Ramos (cell line): Measurements from ENCODE around the gene ZNF318.
"Not testable (repeated sequence)": the region's sequence is repeated elsewhere in the genome, so short reads cannot be mapped to it uniquely, and the experiment has no call there.

ENCODE experiments used
- in situ Hi-C: fragments of 300-500 bp; cut with MboI; formaldehyde crosslinking; loops from one replicate; pipeline ENCODE4 v1.14.3; 2022; ENCODE audit warnings: low sequenced_read_pairs; ENCODE audit not compliant: unreplicated experiment

ZNF318 gene

DNA sequence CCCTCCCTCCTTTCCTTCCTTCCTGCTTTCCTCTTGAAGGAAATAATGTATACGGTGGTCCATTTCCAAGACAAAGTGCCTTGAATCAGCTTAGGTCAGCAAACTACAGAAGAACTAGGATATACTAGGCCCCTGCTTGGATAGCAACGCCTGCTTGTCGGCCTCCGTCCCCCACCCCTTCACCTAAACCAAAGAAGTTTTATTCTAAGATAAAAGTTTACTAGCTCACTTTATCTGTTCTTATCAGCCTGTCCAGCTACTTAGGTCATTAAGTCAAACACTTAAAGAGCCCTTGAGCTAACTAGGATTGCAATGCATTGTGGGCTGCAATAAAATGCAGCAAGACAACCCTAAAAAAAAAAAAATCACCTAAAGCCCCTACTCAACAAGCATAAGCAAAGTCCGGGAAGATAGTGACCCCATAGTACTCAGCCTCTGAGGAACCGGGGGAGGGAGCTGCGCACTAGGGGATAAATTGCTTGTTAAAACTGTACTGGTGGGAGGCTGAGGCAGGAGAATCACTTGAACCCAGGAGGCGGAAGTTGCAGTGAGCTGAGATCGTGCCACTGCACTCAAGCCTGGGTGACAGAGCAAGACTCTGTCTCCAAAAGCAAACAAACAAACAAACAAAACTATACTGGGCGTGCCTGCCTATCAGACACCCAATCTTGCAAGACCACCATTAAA lies 21.4 kb upstream of the ZNF318 start:
- in situ Hi-C loops = not testable (repeated sequence)

DNA sequence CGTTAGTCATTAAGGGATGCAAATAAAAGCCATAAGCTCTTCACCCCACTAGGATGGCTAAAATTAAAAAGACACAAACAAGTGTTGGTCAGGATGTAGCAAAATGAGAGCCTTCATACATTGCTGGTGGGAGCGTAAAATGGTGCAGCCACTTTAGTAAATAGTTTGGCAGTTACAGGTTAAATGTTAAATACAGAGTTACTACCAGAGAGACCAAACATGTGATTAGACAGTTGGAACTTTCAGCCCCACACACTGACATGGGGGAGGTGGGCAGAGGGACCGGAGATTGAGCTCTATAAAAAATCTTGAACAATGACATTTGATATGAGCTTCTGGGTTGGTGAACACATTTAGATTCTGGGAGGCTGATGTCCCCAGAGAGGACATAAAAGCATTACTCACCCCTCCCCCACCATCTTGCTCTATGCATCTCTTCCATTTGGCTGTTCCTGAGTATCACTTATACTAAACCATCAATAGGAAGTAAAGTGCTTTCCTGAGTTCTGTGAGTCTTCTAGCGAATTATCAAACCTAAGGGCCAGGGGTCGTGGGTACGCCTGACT lies 20.4 kb upstream of the ZNF318 start:
- in situ Hi-C loops = no loop called here

DNA sequence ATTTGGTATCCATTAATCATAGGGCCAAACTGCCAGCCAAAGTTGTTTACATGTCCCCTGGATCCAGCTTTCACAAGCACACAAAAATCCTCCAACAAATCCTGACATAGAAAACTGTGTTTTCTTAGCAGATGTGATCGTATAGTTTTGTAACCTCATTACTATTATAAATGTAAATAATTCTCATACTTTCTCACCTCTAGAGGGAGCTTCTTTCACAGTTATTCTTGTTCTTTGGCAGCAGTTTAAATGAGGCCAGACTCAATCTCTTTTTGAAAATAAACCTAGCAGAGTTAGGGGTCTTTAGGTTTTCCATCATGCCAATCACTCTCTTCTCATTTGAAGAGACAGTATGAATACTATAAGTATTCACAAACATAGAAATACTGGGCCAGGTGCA lies 17.0 kb upstream of the ZNF318 start:
- in situ Hi-C loops = no loop called here

DNA sequence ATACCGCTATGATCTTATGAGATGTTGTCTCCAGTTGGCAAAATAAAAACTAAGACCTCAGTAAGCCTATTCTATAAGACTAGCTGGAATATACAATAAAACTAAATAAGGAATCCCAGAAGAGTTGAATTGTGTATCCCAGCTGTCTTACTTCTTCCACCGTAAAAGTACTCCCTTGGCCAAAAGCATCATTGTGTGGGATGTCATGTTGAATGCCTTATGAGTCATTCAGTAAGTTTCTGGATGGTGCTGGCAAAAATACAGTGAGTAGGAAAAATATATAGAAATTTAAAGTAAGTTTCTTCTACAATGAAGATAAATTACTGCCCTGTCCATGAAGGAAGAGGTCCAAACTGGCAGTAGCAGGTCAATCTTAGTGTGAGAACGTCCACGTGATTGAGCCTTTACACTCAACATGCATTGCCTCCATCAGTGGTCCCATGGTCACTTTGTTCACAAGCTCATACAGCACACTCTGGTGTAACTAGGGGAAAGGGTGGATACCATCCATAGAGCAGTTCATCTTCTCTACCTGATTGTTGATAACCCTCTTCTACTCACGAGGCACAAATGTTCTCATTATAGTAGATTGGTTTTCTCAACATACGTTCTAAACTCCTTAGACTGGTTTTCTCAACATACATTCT lies 13.7 kb upstream of the ZNF318 start:
- in situ Hi-C loops = no loop called here

DNA sequence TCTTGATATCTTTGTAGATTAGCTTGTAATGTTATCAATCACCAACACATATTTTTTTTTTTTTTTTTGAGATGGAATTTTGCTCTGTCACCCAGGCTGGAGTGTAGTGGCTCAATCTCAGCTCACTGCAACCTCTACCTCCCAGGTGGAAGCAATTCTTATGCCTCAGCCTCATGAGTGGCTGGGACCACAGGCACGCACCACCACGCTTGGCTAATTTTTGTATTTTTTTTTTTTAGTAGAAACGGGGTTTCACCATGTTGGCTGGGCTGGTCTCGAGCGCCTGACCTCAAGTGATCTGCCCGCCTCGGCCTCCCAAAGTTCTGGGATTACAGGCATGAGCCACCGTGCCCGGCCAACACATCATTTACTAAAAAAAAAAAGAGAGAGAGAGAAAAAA lies 11.4 kb upstream of the ZNF318 start:
- in situ Hi-C loops = not testable (repeated sequence)

DNA sequence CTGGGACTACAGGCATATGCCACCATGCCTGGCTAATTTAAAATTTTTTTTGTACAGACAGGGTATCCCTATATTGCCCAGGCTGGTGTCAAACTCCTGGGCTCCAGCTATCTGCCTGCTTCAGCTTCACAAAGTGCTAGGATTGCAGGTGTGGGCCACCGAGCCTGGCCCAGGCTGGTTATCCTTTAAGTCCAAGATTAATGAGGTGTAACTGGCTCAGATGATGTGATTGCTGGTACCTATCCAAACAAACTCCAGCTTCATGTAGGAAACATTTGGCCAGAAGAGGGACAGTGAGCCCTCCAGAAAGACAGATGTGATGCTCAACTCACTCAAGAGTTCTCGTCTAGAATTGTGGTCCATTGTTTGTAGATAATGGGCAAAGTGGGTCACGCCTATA lies 9.2 kb upstream of the ZNF318 start:
- in situ Hi-C loops = no loop called here

DNA sequence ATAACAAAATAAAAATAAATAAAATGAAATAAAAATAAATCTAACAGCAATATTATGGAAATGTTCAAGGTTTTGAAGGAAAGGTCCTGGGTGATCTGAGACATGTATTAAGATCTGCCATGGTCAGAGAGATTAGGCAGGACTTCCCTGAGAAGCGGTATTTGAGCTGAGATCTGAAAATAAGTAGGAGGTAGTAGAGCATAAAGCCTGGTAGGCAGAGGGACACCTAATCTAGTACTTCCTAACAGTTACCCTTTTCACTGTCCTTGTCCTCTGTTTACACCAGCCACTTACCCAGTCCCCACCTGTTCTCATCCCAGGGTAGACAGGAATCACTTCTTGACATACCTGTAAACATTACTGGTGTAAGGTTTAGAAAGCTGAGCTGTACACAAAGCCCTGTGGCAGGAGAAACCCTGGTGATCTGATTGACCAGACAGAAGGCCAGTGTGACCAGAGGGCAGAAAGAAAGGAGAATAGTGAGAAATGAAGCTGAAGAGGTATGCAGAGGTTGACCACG lies 8.3 kb upstream of the ZNF318 start:
- in situ Hi-C loops = no loop called here

DNA sequence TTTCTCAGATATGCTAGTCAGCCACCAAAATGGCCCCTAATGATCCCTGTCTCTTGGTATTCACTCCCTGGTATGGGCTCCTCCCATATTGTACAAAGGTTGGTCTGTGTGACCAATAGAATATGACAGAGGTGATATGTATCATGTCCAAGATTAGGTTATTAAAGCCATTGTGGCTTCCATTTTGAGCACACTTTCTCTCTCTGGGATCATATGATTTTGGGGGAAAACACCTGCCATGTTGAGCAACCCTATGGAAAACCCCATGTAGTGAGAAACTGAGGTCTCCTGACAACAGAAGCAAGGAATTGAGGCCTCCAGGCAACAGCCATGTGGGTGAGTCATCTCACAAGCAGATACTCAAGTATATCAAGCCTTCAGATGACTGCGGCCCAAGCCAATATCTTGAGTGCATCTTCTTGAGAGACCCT lies 7.1 kb upstream of the ZNF318 start:
- in situ Hi-C loops = no loop called here

DNA sequence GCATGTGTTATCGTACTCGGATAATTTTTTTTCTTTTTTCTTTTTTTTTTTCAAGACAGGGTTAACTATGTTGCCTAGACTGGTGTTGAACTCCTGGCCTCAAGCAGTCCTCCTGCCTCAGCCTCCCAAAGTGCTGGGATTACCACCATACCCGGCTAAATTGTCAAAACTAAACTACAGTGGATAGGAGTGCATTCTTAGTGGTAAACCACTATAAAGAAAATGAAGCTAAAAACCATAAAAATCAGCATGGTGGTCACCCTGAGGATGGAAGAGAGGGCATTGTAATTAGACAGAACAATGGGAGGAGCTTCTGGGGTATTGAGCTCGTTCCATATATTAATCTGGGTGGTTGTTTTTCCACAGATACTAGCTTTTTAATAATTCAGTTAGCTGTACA lies 6.2 kb upstream of the ZNF318 start:
- in situ Hi-C loops = no loop called here

DNA sequence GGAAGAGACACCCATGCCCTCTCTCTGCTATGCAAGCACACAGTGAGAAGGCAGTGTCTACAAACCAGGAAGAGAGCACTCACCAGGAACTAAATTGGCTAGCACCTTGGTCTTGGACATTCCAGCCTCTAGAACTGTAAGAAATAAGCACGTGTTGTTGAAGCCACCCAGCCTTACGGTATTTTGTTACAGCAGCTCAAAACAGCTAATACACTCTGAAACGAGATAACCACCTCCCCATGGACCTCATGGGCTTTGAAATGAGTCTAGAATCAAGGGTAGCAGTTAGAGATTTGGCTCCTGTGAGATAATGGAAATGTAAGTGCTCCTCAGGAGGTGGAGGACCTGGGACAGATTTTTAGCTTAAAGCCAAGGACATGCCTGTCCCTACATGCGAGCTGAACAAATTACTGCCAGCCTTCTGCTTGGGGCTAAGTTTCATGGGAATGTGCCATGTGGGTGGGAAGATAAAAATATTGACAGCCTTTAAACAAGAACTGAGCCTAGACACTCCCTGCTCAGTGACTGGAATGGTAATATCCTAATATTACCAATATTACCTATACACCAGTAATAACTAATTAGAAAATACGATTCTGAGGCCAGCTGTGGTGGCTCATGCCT lies 3.9 kb upstream of the ZNF318 start:
- in situ Hi-C loops = no loop called here

DNA sequence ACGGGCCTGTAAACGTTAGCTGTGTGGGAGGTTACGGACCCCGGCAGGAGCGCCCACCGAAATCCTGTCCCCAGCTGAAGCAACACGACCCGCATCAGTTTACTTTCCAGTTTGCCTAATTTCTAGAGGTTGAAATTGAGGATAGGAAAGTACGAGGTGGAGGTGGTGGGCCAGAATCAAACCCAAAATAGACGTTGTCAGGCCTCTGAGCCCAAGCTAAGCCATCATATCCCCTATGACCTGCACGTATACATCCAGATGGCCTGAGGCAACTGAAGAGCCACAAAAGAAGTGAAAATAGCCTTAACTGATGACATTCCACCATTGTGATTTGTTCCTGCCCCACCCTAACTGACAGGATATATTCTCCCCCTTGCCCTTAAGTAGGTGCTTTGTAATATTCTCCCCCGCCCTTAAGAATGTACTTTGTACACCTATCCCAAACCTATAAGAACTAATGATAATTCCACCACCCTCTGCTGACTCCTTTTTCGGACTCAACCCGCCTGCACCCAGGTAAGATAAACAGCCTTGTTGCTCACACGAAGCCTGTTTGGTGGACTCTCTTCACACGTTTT lies 645 bp upstream of the ZNF318 start:
- in situ Hi-C loops = not testable (repeated sequence)

DNA sequence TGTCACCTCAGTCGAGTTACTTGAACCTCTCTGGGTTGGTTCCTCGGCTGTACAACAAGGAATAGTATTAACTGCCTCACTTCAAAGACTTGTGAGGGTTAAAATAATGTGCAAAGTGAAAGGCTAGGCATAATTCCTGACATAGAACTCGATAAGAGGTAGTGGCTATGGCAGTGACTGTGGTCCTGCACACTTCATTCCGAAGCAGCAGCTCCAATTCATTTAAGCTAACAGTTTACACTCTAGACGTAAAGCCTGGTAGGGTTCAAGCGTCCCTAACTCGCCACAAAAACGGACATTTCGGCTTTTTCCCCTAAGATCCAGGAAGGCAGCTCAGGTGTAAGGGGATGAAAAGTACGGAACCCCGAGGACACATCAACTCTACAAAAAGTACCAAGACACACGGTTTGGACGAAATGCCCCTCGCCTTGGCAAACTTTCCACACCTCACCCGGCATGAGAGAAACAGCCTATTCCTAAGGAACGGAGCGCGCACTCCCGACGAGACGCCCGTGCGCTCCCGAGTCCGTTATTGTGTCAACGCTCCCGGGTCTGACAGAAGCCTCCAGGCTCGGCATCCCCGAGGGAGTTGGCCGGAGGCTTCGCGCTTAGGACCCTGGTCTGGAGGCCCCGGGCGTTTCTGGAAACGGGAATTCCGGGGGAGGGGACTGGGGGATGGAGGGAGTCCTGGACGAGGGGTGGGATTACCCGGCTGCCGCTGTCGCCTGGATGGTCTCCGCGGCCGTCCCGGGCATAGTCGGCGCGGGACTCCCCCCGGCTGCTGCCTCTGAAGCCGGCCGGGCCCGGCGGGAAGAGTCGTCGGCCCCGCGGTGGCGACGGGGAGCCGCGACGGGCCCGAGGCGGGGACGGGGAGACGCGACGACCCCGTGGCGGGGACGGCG lies 937 bp downstream of the ZNF318 start:
- in situ Hi-C loops = no loop called here

DNA sequence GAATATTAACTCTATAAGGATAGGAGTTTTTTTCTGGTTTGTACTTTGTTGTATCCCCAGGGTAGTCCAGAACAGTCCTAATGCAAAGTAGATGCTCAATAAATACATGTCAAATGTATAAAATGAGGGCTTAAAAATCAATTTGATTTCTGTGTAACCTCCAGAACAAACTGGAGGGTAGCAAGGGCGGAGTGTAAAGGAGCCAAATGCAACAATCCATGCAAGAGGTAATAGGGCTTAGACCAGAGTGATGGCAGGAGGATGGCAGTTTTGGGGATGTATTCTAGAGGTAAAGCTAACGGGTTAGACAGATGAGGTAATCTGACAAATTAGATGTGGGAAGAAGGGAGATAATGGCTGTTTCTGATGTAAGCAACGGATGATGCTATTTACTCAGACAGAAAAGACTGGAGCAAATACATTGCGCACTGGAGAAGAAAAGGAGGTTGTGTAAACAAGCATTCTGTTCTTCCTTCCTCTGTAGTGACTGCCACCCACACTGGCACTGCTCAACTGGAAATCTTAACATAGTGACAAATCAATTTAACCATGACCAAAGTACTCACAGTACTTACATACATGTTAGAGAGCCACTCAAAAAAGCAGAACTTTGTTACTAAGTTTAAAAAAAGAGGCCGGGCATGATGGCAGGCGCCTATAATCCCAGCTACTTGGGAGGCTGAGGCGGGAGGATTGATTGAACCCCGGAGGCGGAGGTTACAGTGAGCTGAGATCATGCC lies 2.0 kb downstream of the ZNF318 start:
- in situ Hi-C loops = no loop called here

DNA sequence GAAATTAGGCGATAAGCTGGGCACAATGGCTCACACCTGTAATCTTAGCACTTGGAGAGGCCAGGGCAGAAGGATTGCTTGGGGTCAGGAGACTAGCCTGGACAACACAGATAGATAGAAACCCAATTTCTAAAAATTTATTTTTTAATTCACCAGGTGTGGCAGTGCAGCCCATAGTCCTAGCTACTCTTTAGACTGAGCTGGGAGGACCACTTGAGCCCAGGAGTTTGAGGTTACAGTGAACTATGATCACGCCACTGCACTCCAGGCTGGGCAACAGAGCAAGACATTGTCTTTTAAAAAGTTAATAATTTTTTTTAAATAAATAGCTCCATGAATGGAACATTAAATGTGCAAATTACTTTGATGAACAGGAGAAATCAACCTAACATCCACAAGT lies 8.2 kb downstream of the ZNF318 start:
- in situ Hi-C loops = no loop called here

DNA sequence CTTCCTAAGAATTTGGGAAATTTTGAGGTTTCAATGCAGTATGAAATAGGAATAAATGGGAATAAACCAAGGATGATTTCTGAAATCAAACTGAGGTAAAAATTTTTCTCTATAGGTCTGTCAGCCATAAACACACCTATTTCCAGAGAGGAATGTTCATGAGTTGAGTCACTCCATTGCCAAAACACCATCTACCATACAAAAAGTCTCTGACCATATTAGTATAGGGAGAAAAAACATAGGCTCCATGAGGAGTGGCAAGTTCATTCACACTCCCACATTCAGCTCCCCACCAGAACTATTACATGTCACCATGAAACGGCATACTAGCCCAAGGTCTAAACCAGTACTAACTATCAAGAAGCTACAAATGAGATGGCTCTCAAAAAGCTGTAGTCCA lies 9.6 kb downstream of the ZNF318 start:
- in situ Hi-C loops = no loop called here

DNA sequence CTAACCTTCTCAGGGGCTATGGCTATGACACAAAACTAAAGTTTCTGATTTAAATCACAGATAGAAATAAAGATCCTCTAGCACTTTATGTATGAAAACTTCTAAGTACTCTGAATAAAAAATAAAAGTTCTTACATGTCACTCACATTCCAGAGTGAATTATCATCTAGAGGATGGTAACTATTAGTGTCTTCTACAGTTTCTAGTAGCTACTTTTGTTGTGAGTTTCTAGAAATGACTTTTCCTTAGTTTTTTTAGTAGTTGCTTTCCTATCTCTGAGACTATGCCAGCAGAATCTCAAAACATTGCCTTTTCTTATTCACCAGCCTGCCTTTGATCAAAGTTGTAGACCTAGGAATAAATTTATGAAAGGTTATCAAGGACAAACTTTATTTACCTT lies 10.1 kb downstream of the ZNF318 start:
- in situ Hi-C loops = no loop called here

DNA sequence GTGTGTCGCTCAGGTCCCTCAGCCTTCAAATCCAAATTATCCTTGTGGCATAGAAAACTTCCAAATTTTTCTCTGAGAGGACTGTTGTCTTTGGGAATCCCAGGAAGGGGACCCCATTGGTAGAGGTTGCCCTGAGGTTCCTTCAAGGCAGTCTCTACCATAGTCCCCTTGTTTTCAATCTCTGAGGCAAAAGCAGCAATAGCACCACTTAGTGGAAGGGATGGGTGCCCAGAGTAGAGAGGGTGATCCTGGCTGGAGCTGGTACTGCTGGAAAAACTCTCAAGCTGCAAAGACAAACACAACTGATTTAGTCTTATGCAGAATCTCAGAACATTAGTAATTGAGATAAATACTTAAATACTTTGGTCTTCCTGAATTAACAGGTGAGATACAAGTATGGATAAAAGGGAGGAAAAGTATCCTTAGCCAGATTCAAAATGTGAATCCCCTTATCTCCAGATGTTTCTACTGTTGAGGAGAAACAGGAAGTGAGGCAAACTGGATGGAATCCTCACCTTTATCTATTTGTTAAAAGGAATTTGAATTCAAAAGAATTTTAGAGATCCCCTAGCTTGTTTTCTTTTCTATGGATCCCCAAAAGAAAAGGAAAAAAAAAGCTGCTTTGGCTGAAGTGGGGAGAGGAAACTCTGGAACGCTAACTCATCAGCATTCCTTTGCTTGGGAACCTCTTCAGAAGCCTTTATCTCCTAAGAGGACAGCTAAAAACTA lies 13.4 kb downstream of the ZNF318 start:
- in situ Hi-C loops = no loop called here

DNA sequence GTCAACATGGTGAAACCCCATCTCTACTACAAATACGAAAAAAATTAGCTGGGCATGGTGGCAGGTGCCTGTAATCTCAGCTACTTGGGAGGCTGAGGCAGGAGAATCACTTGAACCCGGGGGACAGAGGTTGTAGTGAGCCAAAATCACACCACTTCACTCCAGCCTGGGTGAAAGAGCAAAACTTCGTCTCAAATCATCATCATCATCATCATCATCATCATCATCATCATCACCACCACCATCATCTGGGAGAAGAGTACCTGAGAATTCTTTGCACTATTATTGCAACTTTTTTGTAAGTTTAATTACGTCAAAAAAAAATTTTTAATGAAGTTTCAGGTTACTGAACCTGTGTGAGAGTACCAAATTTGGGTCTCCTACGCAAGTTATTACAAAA lies 17.5 kb downstream of the ZNF318 start:
- in situ Hi-C loops = not testable (repeated sequence)

DNA sequence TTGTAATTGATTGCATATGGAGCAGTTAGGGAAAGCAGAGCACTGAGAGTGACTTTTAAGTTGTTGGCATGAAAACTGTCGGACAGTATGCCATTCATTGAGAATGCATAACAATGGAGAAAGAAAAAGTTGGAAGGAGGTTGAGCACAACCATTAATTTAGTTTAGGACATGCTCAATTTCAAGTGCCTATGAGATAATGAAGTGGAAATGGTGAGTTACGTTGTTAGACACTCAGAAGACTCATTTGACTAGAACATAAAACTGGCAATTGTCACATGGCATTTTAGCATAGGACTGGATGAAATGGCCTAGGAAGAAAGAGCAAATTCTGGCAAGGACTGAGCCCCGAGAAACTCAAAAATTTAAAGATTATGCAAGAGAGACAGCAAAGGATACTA lies 22.0 kb downstream of the ZNF318 start:
- in situ Hi-C loops = no loop called here
